ENCODE results near the gene CREB5. TPM values are rescaled to one million over a fixed set of nuclear protein-coding genes. Genes with fewer than 3 reads are reported as not detected.
"Not testable (repeated sequence)": the region's sequence is repeated elsewhere in the genome, so short reads cannot be mapped to it uniquely, and the experiment has no call there.

CREB5 gene
- total and polyA plus RNA-seq, 9 donors = 0.71 to 15.0 (median 2.7) TPM

DNA sequence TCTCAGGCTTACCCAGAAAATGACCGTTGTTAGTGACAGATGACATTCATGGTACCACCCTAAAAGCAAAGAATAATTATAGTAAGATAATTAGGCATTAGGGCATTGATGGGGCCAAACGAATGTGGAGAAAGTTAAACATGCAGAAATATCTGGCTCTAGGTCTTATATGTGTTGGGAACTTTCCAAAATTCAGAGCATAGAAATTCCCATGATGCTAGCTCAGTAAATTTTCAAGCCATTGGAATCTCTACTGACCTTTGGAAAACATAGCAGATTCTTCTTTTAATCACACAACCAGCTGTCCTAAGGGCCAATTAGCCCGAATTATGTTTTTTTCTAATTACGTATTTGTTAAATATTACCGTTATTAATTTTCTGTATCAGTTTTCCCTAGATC, 136.1 kb downstream of the CREB5 start:
- H3K27ac ChIP-seq = no peak overlapping the region
- H3K36me3 ChIP-seq = no peaks in the 10 kb centered on the region
- DNase-seq = no peak
- H3K4me3 ChIP-seq = no peak overlapping the region
- 49 to 62% (median 55%) methylated on average over 5 of the region's 5 CpGs for WGBS, 3 donors
- H3K27me3 ChIP-seq = no peaks in the 10 kb centered on the region
- intact Hi-C loops (cut with DNase I) = no loop called here
- TF ChIP-seq CTCF (IDR thresholded peaks at IDR 0.05) (no peak), POLR2A (IDR thresholded peaks at IDR 0.05) (no peak), EP300 (IDR thresholded peaks at IDR 0.05) (no peak)
- H3K4me1 ChIP-seq (ENCODE audit: insufficient read depth) = no peaks in the 10 kb centered on the region
- no peaks in the 10 kb centered on the region for H3K9me3 ChIP-seq

GRCh38 chr7:28549998-28550397, 137.7 kb downstream of the CREB5 start:
- intact Hi-C loops (cut with DNase I) = no loop called here
- Histone ChIP-seq H3K9me3 (no peaks in the 10 kb centered on the region), H3K36me3 (no peaks in the 10 kb centered on the region), H3K27me3 (no peaks in the 10 kb centered on the region), H3K4me1 (ENCODE audit: insufficient read depth) (no peaks in the 10 kb centered on the region), H3K4me3 (no peak overlapping the region), H3K27ac (no peak overlapping the region)
- no peak for TF ChIP-seq CTCF (IDR thresholded peaks at IDR 0.05)
- no peak for TF ChIP-seq POLR2A (IDR thresholded peaks at IDR 0.05)
- no peak for TF ChIP-seq EP300 (IDR thresholded peaks at IDR 0.05)
- WGBS, 3 donors = 40 to 64% (median 41%) methylated on average over 2 of the region's 2 CpGs
- no peak for DNase-seq

GRCh38 chr7:28550580-28551186, 138.4 kb downstream of the CREB5 start:
- no peak for DNase-seq
- no peaks in the 10 kb centered on the region for H3K9me3 ChIP-seq
- no peaks in the 10 kb centered on the region for H3K4me1 ChIP-seq (ENCODE audit: insufficient read depth)
- no peak overlapping the region for H3K4me3 ChIP-seq
- no peak overlapping the region for H3K27ac ChIP-seq
- H3K27me3 ChIP-seq = no peaks in the 10 kb centered on the region
- no peaks in the 10 kb centered on the region for H3K36me3 ChIP-seq
- intact Hi-C loops (cut with DNase I) = no loop called here
- TF ChIP-seq EP300 (IDR thresholded peaks at IDR 0.05) = no peak
- TF ChIP-seq POLR2A (IDR thresholded peaks at IDR 0.05) = no peak
- no peak for TF ChIP-seq CTCF (IDR thresholded peaks at IDR 0.05)
- WGBS, 3 donors = 49 to 67% (median 67%) methylated on average over 7 of the region's 7 CpGs

GRCh38 chr7:28551331-28551730, 139.0 kb downstream of the CREB5 start:
- WGBS, 3 donors = 10 to 12% (median 11%) methylated on average over 5 of the region's 5 CpGs
- intact Hi-C loops (cut with DNase I) = no loop called here
- Histone ChIP-seq H3K36me3 (no peaks in the 10 kb centered on the region), H3K4me3 (no peak overlapping the region), H3K9me3 (no peaks in the 10 kb centered on the region), H3K27me3 (no peaks in the 10 kb centered on the region), H3K4me1 (ENCODE audit: insufficient read depth) (no peaks in the 10 kb centered on the region), H3K27ac (no peak overlapping the region)
- no peak for DNase-seq
- TF ChIP-seq POLR2A (IDR thresholded peaks at IDR 0.05) (no peak), EP300 (IDR thresholded peaks at IDR 0.05) (no peak), CTCF (IDR thresholded peaks at IDR 0.05) (no peak)

DNA sequence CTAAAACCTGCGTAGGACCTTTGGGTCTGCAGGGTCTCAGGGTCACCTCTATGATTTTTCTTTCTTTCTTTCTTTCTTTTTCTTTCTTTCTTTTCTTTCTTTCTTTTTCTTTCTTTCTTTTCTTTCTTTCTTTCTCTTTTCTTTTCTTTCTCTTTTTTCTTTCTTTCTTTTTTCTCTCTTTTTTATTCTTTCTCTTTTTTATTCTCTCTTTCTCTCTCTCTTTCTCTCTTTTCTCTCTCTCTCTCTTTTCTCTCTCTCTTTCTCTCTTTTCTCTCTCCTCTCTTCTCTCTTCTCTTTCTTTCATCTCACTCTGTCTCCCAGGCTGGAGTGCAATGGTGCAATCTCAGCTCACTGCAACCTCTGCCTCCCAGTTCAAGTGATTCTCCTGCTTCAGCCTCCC, 139.4 kb downstream of the CREB5 start:
- H3K4me1 ChIP-seq (ENCODE audit: insufficient read depth); H3K9me3 ChIP-seq; DNase-seq; H3K27ac ChIP-seq; H3K4me3 ChIP-seq; H3K27me3 ChIP-seq; intact Hi-C loops (cut with DNase I); H3K36me3 ChIP-seq: not testable (repeated sequence)
- 28 to 58% (median 31%) methylated on average over 1 of the region's 1 CpG for WGBS, 3 donors

Data from ovary (tissue), 9 donors.